GM12892 (cell line): ENCODE results near the gene C3orf38.

Experiments
- POLR2A ChIP-seq: IDR thresholded peaks from 2 replicates; pipeline ENCODE4 v1.6.1; 2011; ENCODE audit warnings: low read depth, low read length, control low read depth
- TAF1 ChIP-seq: IDR thresholded peaks from 2 replicates; pipeline ENCODE4 v1.6.1; 2011; ENCODE audit warnings: low read depth, mild to moderate bottlenecking, control low read depth, low read length, borderline replicate concordance

DNA sequence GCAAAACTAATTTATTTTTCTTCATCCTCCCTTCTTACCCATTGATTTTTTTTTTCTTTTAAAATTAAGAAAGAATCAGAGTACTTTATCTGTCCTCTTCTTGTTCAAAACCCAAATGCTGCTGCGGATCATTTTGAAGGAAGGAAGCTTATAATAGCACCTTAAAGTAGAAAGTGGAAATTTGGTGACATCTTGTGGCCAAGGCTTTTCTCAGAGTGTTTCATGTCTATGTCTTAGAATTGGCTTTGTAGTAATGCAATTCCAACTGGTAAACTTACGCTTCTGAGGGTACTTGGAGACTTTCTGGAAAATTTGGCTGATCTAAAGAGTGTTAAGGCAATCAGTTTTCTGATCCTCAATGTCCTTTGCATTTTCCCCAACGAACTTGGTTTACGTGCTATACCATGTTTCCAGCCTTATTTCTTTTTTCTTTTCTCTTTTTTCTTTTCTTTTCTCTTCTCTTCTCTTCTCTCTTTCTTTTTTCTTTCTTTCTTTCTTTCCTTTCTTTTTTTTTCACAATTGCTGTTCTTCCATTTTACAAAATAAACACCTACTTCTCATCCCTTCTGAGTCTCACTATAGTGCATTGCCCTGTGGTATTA, 30.7 kb downstream of the C3orf38 start:
- TF ChIP-seq TAF1 (no peak), POLR2A (no peak)
